Measurements from ENCODE around the gene KATNAL1.
"Not testable (repeated sequence)": the region's sequence is repeated elsewhere in the genome, so short reads cannot be mapped to it uniquely, and the experiment has no call there.

Gene KATNAL1

DNA sequence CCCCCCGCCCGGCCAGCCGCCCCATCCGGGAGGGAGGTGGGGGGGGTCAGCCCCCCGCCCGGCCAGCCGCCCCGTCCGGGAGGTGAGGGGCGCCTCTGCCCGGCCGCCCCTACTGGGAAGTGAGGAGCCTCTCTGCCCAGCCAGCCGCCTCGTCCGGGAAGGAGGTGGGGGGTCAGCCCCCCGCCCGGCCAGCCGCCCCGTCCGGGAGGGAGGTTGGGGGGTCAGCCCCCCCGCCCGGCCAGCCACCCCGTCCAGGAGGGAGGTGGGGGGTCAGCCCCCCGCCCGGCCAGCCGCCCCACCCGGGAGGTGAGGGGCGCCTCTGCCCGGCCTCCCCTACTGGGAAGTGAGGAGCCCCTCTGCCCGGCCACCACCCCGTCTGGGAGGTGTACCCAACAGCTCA lies 37.3 kb downstream of the KATNAL1 start:
- H3K36me3 ChIP-seq (ENCODE audit: control insufficient read depth, insufficient read depth, low read length); H3K9ac ChIP-seq (ENCODE audit: low read length); H3K4me3 ChIP-seq (ENCODE audit: low read length); H3K4me1 ChIP-seq (ENCODE audit: control insufficient read depth, insufficient read depth, low read length); H3K27me3 ChIP-seq (ENCODE audit: control insufficient read depth, insufficient read depth, low read length); H3K27ac ChIP-seq (ENCODE audit: low read depth, low read length): not testable (repeated sequence)

DNA sequence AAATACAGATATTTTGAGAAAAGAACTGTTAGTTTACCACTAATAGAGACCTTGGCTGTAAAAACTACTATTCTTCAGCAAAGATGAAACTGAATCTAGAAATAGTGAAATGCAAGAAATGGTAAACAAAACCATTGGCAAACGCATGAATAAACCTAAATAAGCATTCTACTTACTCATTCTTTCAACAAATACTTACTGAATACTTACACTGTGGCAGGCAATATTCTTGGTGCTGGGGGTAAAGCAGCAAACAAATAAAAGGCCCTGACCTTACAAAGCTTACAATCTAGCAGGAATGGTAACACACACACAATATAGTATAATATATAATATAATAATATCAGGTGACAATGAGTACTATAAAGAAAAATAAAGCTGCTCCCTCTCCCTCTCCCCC lies 38.7 kb downstream of the KATNAL1 start:
- no peak overlapping the region for H3K27ac ChIP-seq (ENCODE audit: low read depth, low read length)
- H3K4me3 ChIP-seq (ENCODE audit: low read length), result no peak overlapping the region
- no peak overlapping the region for H3K9ac ChIP-seq (ENCODE audit: low read length)
- no peaks in the 10 kb centered on the region for H3K27me3 ChIP-seq (ENCODE audit: control insufficient read depth, insufficient read depth, low read length)
- no peaks in the 10 kb centered on the region for H3K36me3 ChIP-seq (ENCODE audit: control insufficient read depth, insufficient read depth, low read length)
- H3K4me1 ChIP-seq (ENCODE audit: control insufficient read depth, insufficient read depth, low read length), result no peaks in the 10 kb centered on the region

DNA sequence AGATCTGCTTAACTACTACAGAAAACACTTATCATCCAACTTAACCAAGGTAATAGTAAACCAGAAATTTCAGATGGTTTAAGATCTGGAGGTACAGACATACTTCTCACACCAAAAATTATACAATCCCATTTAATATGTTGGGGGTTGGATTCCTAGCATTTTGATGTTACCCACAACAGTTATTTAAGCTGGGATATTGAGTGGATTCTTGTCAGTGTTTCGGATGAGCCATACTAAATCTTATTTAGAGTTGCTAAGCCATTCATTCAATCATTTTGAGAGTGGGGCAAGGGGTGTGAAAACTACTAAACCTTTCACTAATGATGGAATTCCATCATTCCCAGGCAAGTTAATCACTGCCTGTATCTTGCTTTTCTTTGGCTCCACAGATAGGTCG lies 40.6 kb downstream of the KATNAL1 start:
- H3K27ac ChIP-seq (ENCODE audit: low read depth, low read length), result no peak overlapping the region
- no peak overlapping the region for H3K4me3 ChIP-seq (ENCODE audit: low read length)
- no peak overlapping the region for H3K9ac ChIP-seq (ENCODE audit: low read length)
- no peaks in the 10 kb centered on the region for H3K36me3 ChIP-seq (ENCODE audit: control insufficient read depth, insufficient read depth, low read length)
- no peaks in the 10 kb centered on the region for H3K4me1 ChIP-seq (ENCODE audit: control insufficient read depth, insufficient read depth, low read length)
- no peaks in the 10 kb centered on the region for H3K27me3 ChIP-seq (ENCODE audit: control insufficient read depth, insufficient read depth, low read length)

DNA sequence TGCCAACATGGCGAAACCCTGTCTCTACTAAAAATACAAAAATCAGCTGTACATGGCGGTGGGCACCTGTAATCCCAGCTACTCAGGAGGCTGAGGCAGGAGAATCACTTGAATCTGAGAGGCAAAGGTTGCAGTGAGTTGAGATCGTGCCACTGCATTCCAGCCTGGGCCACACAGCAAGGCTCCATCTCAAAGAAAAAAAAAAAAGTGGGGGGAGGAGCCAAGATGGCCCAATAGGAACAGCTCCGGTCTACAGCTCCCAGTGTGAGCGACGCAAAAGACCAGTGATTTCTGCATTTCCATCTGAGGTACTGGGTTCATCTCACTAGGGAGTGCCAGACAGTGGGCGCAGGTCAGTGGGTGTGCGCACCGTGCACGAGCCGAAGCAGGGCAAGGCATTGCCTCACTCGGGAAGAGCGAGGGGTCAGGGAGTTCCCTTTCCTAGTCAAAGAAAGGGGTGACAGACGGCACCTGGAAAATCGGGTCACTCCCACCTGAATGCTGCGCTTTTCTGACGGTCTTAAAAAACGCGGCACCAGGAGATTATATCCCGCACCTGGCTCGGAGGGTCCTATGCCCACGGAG lies 48.1 kb downstream of the KATNAL1 start:
- H3K9ac ChIP-seq (ENCODE audit: low read length); H3K27ac ChIP-seq (ENCODE audit: low read depth, low read length); H3K4me3 ChIP-seq (ENCODE audit: low read length); H3K27me3 ChIP-seq (ENCODE audit: control insufficient read depth, insufficient read depth, low read length); H3K36me3 ChIP-seq (ENCODE audit: control insufficient read depth, insufficient read depth, low read length); H3K4me1 ChIP-seq (ENCODE audit: control insufficient read depth, insufficient read depth, low read length): not testable (repeated sequence)

DNA sequence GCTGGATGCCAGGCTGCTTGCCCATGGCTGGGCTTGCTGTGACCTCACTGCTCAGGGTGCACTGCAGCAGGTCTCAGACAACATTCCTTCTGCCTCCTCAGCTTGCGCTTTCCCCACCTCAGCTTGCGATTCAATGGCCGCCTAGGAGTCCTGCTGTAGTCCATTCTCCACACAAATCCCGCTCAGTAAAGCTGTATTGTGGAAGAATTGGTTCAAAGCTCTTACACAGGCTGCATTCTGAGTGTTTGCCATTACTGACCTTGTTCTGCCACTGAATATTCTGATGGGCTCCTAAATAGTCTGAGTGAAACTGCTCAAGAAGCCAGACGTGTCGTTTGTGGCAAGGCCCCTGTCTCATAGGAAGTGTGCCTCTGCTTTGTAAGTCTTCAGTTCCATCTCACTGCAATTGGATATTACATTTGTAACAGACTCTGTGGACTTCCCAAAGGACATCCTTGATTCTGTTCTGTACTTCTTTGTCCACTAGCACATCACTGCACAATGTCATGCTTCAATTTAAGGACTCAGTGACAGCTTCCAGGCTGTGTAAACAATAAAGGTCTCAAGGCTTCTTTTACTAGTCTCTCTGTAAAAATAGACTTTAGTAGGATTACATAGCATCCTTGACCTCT lies 49.8 kb downstream of the KATNAL1 start:
- Histone ChIP-seq H3K27me3 (ENCODE audit: control insufficient read depth, insufficient read depth, low read length) (no peaks in the 10 kb centered on the region), H3K4me1 (ENCODE audit: control insufficient read depth, insufficient read depth, low read length) (peaks cover 9% of the 10 kb centered on the region), H3K36me3 (ENCODE audit: control insufficient read depth, insufficient read depth, low read length) (no peaks in the 10 kb centered on the region), H3K9ac (ENCODE audit: low read length) (no peak overlapping the region), H3K27ac (ENCODE audit: low read depth, low read length) (peak overlapping the region; percentile 73), H3K4me3 (ENCODE audit: low read length) (no peak overlapping the region)

DNA sequence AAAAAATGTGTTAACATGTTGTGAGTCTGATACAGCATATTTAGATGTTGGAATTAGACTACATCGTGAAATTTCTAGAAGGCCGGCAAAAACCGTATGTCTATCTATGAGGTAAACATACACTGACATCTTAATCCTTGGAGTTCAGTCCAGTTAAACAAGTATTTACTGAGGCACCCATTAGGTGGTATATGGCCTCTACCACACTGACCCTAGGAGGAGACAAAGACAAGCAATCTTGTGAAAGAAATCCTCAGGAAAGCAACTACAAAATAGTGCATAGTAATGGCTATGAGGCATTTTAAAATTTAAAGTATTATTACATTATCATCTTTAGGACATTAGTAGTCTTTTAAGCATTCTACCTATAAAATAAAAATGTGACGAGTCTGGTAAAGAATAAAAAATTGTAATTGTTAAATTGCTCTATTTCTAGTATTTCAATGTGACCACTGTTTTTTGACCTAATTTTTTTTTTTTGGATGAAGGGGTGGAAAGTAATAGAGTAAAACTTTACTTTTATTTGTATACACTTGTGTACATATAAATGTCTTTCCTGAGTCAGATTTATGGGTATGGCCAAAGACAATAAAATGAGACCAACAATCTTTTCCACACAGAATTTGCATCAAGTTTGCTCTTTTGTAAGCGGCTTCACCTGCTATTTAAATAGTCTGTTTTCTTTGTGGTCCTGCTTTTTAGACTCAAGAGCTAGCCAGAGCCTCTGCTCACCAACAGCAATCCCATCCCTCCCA lies 50.5 kb downstream of the KATNAL1 start:
- Histone ChIP-seq H3K27me3 (ENCODE audit: control insufficient read depth, insufficient read depth, low read length) (no peaks in the 10 kb centered on the region), H3K36me3 (ENCODE audit: control insufficient read depth, insufficient read depth, low read length) (no peaks in the 10 kb centered on the region), H3K4me1 (ENCODE audit: control insufficient read depth, insufficient read depth, low read length) (peaks cover 9% of the 10 kb centered on the region), H3K4me3 (ENCODE audit: low read length) (no peak overlapping the region), H3K27ac (ENCODE audit: low read depth, low read length) (peak overlapping the region; percentile 73), H3K9ac (ENCODE audit: low read length) (no peak overlapping the region)

DNA sequence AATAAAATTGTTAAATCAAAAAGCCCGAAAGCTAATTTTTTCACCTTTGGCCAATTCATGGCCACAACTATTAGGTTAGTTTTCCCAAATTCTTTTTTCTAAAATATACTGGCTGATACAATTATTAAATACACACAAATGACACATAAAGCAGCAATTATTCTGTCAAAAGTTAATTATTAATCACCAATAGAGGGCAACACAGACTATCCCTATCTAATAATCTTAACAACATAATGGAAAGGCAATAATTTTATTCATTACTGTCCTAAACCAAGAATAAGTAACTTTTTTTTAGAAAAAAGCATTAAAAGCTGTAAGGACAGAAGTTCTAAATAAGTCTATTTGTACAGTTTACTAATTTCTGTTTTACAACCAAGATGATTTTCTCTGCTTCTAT lies 51.7 kb downstream of the KATNAL1 start:
- no peaks in the 10 kb centered on the region for H3K36me3 ChIP-seq (ENCODE audit: control insufficient read depth, insufficient read depth, low read length)
- no peak overlapping the region for H3K9ac ChIP-seq (ENCODE audit: low read length)
- no peaks in the 10 kb centered on the region for H3K27me3 ChIP-seq (ENCODE audit: control insufficient read depth, insufficient read depth, low read length)
- H3K4me1 ChIP-seq (ENCODE audit: control insufficient read depth, insufficient read depth, low read length), result peaks cover 9% of the 10 kb centered on the region
- no peak overlapping the region for H3K27ac ChIP-seq (ENCODE audit: low read depth, low read length)
- no peak overlapping the region for H3K4me3 ChIP-seq (ENCODE audit: low read length)

DNA sequence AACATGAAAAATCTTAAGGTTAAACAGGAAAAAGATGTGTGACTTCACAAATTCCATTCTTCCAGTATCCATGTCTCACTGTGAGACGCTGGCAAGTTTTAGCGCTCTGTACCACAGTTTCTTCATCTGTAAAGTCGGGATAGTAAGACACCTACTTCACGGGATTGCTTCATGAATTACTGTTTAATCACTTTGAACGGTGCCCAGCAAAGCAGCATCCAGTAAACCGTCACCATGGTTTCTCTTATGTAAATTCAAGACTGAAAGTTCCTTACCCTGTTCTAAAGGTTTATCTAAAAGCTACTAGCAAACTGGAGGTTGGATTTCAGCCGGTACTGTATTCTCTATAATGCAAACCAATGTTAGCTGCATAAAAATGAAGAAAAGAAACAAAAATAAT lies 53.5 kb downstream of the KATNAL1 start:
- H3K36me3 ChIP-seq (ENCODE audit: control insufficient read depth, insufficient read depth, low read length), result peaks cover 2% of the 10 kb centered on the region
- no peak overlapping the region for H3K4me3 ChIP-seq (ENCODE audit: low read length)
- no peak overlapping the region for H3K27ac ChIP-seq (ENCODE audit: low read depth, low read length)
- H3K4me1 ChIP-seq (ENCODE audit: control insufficient read depth, insufficient read depth, low read length), result peaks cover 9% of the 10 kb centered on the region
- H3K27me3 ChIP-seq (ENCODE audit: control insufficient read depth, insufficient read depth, low read length), result no peaks in the 10 kb centered on the region
- no peak overlapping the region for H3K9ac ChIP-seq (ENCODE audit: low read length)

DNA sequence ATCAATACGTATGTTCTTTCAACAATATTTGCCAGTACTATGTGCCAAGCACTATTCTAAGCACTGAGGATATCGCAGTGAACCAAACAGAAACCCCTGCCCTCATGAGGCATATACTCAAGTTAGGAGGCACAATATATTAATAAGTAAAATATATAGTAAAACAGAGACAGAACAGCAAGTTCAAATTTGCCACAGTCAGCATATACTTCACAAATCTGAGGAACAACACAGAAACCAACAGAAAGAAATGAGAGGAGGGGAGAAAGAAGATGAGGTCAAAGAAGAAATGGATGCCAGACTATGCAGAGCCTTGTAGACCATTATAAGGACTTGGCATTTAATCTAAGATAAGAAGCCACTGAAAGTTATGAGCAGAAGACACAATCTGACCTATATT lies 59.9 kb downstream of the KATNAL1 start:
- H3K9ac ChIP-seq (ENCODE audit: low read length), result no peak overlapping the region
- no peak overlapping the region for H3K27ac ChIP-seq (ENCODE audit: low read depth, low read length)
- H3K4me3 ChIP-seq (ENCODE audit: low read length), result no peak overlapping the region
- H3K27me3 ChIP-seq (ENCODE audit: control insufficient read depth, insufficient read depth, low read length), result no peaks in the 10 kb centered on the region
- H3K4me1 ChIP-seq (ENCODE audit: control insufficient read depth, insufficient read depth, low read length), result no peaks in the 10 kb centered on the region
- H3K36me3 ChIP-seq (ENCODE audit: control insufficient read depth, insufficient read depth, low read length), result peaks cover 2% of the 10 kb centered on the region

DNA sequence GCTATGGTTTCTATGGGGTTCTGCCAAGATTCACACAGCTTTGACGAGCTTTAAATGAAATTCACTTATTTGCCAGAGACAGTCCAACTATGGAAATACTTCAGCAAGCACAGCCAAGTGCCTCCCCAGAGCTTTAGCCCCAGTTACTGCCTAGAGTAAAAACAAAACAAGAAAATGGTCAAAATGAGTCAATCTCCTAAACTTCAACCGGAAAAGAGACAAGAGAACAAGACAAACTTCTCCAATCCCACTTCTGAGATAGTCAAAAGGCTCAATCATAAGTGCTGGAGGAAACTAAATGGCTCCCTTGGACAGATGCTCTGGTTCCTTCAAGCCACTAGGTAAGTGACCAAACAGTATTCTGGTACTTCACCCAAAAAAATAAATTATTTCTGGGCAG lies 65.8 kb downstream of the KATNAL1 start:
- H3K4me1 ChIP-seq (ENCODE audit: control insufficient read depth, insufficient read depth, low read length), result no peaks in the 10 kb centered on the region
- H3K9ac ChIP-seq (ENCODE audit: low read length), result no peak overlapping the region
- H3K36me3 ChIP-seq (ENCODE audit: control insufficient read depth, insufficient read depth, low read length), result no peaks in the 10 kb centered on the region
- no peak overlapping the region for H3K4me3 ChIP-seq (ENCODE audit: low read length)
- no peak overlapping the region for H3K27ac ChIP-seq (ENCODE audit: low read depth, low read length)
- H3K27me3 ChIP-seq (ENCODE audit: control insufficient read depth, insufficient read depth, low read length), result no peaks in the 10 kb centered on the region

DNA sequence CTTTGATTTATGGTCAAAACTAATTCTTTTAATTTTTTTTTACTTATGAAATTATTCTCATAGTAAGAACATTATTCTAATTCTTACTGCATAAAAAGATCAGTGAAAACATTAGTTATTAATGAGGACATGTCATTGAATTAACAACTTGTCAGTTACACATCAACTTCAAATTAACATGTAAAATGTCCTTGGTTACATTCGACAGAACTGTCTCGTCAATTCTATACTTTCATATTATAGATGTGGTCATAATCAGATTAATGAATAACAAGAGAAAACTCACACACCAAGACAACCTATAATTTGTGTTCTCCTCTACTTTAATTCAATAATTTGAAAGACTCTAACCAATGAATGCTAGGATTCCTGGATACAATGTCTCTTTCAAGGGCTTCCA lies 66.7 kb downstream of the KATNAL1 start:
- H3K36me3 ChIP-seq (ENCODE audit: control insufficient read depth, insufficient read depth, low read length), result no peaks in the 10 kb centered on the region
- H3K4me1 ChIP-seq (ENCODE audit: control insufficient read depth, insufficient read depth, low read length), result no peaks in the 10 kb centered on the region
- no peaks in the 10 kb centered on the region for H3K27me3 ChIP-seq (ENCODE audit: control insufficient read depth, insufficient read depth, low read length)
- no peak overlapping the region for H3K4me3 ChIP-seq (ENCODE audit: low read length)
- no peak overlapping the region for H3K27ac ChIP-seq (ENCODE audit: low read depth, low read length)
- no peak overlapping the region for H3K9ac ChIP-seq (ENCODE audit: low read length)

DNA sequence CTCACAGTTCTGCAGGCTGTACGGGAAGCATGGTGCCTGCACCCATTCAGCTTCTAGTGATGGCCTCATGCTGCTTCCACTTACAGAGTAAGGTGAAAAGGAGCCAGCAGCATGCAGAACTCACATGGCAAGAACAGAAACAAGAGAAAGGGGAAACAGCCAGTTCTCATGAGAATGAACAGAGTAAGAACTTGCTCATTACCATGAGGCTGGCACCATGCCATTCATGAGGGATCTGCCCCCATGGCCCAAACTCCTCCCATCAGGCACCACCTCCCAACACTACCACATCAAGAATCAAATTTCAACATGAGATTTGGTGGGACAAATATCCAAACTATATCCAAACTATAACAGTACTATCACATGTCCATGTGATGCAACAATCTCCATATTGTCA lies 72.1 kb downstream of the KATNAL1 start:
- Histone ChIP-seq H3K4me1 (ENCODE audit: control insufficient read depth, insufficient read depth, low read length) (no peaks in the 10 kb centered on the region), H3K27ac (ENCODE audit: low read depth, low read length) (no peak overlapping the region), H3K36me3 (ENCODE audit: control insufficient read depth, insufficient read depth, low read length) (no peaks in the 10 kb centered on the region), H3K27me3 (ENCODE audit: control insufficient read depth, insufficient read depth, low read length) (no peaks in the 10 kb centered on the region), H3K4me3 (ENCODE audit: low read length) (no peak overlapping the region), H3K9ac (ENCODE audit: low read length) (no peak overlapping the region)

All from rectal smooth muscle tissue (tissue), 1 donor.